Right lobe of liver (tissue), 4 donors: ENCODE results near the gene ANP32A.

Experiments
- POLR2A ChIP-seq: fragments of 450-650 bp; IDR thresholded peaks from one replicate; pipeline ENCODE4 v1.6.1; 2017; ENCODE audit warnings: antibody characterized with exemption, mild to moderate bottlenecking
- TF ChIP-seq, protein P1 (sequence below), 4 donors: fragments of 200-600 bp in 3 of 4; fragments of 450-650 bp in 1 of 4; IDR thresholded peaks; one replicate each; pipeline versions ENCODE4 v1.5.1 to v1.8.0; 2016 to 2022; ENCODE audit warnings: antibody characterized with exemption in 4 of 4, mild to moderate bottlenecking in 2 of 4
- donor health status: DM: no; HTN: no; CAD: no.
- donor health status: DM: no; HTN: no; CAD: no.
- donor health status: DM: no; HTN: yes; CAD: no.

DNA sequence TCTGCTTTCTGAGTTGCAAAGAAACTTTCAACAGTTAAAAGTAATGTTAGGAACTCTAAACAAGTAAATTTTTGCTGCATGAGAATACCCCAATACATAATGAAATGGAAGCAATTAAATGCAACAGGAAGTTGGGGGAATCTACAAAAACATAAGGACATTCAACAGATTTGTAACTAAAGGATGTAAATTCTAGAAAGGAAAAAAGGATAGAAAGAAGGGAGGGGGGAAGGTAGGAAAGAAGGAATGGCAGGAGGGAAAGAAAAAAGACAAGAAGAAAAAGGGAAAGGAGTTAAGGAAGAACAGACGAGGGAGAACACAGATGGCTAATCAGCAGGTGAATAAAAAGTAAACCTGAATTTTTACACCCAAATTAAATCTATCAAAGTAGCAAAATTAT lies 22.3 kb upstream of the ANP32A start:
- TF ChIP-seq, protein P1, sequence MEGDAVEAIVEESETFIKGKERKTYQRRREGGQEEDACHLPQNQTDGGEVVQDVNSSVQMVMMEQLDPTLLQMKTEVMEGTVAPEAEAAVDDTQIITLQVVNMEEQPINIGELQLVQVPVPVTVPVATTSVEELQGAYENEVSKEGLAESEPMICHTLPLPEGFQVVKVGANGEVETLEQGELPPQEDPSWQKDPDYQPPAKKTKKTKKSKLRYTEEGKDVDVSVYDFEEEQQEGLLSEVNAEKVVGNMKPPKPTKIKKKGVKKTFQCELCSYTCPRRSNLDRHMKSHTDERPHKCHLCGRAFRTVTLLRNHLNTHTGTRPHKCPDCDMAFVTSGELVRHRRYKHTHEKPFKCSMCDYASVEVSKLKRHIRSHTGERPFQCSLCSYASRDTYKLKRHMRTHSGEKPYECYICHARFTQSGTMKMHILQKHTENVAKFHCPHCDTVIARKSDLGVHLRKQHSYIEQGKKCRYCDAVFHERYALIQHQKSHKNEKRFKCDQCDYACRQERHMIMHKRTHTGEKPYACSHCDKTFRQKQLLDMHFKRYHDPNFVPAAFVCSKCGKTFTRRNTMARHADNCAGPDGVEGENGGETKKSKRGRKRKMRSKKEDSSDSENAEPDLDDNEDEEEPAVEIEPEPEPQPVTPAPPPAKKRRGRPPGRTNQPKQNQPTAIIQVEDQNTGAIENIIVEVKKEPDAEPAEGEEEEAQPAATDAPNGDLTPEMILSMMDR (IDR thresholded peaks at IDR 0.05) = no peak
- TF ChIP-seq POLR2A = no peak
